DOHH2 (cell line): ENCODE results near the gene DHX32.

Source experiments
- CTCF ChIP-seq: fragments of 200-600 bp; sonication (generic); IDR thresholded peaks from one replicate; pipeline ENCODE4 v1.5.1; 2014; ENCODE audit warnings: antibody characterized with exemption, mild to moderate bottlenecking, low read depth, low read length; ENCODE audit not compliant: poor library complexity, severe bottlenecking
- EZH2phosphoT487 ChIP-seq: fragments of 200-600 bp; sonication (generic); IDR thresholded peaks from 2 replicates; pipeline ENCODE4 v1.6.1; 2017; ENCODE audit warnings: borderline replicate concordance, mild to moderate bottlenecking, antibody characterized with exemption, low read length, moderate library complexity, mixed read lengths

GRCh38 chr10:125866421-125867029 lies 14.6 kb downstream of the DHX32 start:
- no peak for TF ChIP-seq CTCF
- no peak for TF ChIP-seq EZH2phosphoT487
